H54 (cell line): Measurements from ENCODE around the gene CDH23.

Source experiments
- DNase-seq: peaks from one replicate; pipeline ENCODE4 v3.0.0; 2011; ENCODE audit warnings: low spot score, mixed read lengths; ENCODE audit not compliant: insufficient read length
- FAIRE-seq: peaks from 3 replicates; lab custom pipeline; 2011; peaks lifted over from hg19 to GRCh38; lab: Jason Lieb, UNC
- POLR2A ChIP-seq: IDR thresholded peaks from 2 replicates; pipeline ENCODE4 v1.6.1; 2011; ENCODE audit warnings: low read depth, mild to moderate bottlenecking, low read length

CDH23 gene

GRCh38 chr10:71522442-71523144 lies 125.9 kb downstream of the CDH23 start:
- TF ChIP-seq POLR2A = no peak
- FAIRE-seq = no peak
- no peak for DNase-seq

GRCh38 chr10:71523756-71524155 lies 127.0 kb downstream of the CDH23 start:
- FAIRE-seq (no peak), DNase-seq (no peak)
- no peak for TF ChIP-seq POLR2A

DNA sequence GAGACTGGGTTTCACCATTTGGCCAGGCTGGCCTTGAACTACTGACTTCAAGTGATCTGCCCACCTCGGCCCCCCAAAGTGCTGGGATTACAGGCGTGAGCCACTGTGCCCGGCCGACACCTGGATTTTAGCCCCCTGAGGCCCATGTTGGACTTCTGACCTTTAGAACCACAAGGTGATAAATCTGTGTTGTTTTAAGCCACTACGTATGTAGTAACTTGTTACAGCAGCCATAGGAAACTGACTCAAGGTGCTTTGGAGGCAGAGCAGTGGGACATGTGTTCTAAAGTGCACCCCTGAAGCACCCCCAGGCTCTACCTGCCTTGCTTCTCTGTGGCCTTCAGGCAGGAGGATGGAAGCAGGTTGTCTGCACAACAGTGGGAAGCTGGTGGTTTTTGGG lies 128.4 kb downstream of the CDH23 start:
- no peak for DNase-seq
- FAIRE-seq = no peak
- no peak for TF ChIP-seq POLR2A

- no peak for TF ChIP-seq POLR2A
- no peak for DNase-seq
- FAIRE-seq = no peak
Measured at GRCh38 chr10:71525721-71526120, 129.0 kb downstream of the CDH23 start.

DNA sequence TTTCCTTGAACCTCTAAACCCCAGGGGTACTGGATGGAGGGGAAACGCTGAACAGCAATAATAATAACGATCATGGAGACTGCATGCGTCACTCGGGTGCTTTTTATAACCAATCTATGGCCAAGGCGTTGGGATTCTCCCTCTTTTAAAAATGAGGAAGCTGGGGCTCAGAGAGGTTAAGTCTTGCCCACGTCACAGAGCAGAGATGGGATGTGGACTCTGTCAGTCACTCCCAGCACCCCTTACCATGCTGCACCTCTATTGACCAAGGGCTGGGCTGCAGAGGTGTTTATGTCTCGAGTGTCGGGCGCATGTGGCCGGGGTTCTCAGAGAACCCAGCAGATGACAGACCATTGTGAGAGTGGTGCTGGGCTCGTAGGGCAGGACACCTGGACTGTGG lies 129.9 kb downstream of the CDH23 start:
- no peak for TF ChIP-seq POLR2A
- FAIRE-seq = no peak
- DNase-seq = no peak

DNA sequence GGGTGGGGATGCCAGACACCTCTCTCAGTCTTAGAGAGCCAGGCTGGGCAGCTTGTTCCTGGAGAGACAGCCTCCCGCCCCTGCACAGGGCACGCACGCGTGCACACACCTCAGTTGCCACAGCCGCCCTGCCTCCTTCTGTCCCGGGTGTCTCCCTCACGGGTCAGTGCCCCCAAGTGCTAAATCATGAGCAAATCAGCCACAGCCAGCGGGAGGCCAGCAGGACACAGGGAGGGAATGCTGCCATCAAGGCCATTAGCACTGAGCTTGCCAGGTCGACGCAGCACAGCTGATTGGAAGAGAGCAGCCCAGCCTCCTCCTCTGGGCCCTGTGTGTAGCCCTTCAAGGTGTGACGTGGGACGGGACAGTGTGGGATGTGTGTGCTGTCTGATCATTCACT lies 130.4 kb downstream of the CDH23 start:
- no peak for TF ChIP-seq POLR2A
- DNase-seq = no peak
- no peak for FAIRE-seq

DNA sequence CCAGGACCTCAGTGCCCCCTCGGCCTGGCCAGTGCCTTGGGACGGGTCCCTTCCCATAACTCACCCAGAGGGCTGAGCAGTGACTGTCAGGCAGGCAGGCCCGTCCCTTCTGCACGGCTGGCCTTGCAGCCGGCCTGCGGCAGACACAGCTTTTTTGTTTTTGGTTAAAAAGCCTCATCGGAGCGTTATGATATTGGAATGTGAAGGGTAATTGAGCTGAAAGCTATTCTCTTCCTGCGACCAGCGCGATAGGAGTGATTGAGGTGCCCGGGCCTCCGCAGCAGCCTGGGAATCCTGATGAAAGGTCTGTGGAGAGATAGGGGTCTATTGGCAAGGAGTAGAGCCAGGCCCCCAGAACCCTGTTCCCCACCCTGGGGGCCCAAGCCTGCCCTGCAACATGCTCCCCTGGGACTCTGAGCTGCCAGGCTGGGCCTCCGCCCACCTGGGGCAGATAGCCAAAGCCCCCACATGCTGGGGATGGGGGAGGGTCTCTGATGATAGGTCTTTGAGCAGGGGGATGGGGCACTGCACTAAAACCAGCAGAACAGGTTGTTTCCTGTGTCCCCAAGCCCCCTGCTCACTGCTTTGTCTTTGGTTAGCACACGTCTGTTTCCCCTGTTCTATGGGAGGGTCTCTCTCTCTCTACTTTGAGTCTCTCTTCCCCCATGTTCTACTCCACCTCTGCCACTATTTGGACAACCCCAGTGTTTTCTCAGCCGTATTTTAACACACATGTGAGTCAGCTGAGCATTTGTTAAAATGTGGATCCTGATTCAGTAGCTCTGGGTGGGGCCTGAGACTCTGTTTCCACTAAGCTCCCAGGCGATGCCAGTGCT lies 131.9 kb downstream of the CDH23 start:
- TF ChIP-seq POLR2A = no peak
- no peak for DNase-seq
- FAIRE-seq = no peak

GRCh38 chr10:71529207-71529827 lies 132.6 kb downstream of the CDH23 start:
- DNase-seq (no peak), FAIRE-seq (no peak)
- TF ChIP-seq POLR2A = no peak

DNA sequence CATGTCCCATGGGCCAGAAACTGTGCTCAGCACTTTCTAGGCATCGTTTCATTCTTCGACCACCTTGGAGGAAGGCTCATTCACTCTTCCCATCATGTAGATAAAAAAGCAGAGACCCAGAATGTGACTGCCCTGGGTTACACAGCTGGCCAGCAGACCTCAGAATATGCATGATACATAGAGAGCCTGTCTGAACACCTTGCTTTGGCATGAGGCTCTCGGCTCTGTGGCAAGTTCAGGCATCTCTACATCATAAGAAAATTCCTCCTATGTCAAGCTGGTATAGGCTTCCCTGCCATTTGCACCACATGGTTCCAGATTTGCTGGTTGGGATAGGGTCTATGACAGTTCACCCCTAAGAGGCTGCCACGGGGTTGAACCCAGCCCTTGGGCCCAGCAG lies 134.1 kb downstream of the CDH23 start:
- DNase-seq (no peak), FAIRE-seq (no peak)
- TF ChIP-seq POLR2A = no peak

DNA sequence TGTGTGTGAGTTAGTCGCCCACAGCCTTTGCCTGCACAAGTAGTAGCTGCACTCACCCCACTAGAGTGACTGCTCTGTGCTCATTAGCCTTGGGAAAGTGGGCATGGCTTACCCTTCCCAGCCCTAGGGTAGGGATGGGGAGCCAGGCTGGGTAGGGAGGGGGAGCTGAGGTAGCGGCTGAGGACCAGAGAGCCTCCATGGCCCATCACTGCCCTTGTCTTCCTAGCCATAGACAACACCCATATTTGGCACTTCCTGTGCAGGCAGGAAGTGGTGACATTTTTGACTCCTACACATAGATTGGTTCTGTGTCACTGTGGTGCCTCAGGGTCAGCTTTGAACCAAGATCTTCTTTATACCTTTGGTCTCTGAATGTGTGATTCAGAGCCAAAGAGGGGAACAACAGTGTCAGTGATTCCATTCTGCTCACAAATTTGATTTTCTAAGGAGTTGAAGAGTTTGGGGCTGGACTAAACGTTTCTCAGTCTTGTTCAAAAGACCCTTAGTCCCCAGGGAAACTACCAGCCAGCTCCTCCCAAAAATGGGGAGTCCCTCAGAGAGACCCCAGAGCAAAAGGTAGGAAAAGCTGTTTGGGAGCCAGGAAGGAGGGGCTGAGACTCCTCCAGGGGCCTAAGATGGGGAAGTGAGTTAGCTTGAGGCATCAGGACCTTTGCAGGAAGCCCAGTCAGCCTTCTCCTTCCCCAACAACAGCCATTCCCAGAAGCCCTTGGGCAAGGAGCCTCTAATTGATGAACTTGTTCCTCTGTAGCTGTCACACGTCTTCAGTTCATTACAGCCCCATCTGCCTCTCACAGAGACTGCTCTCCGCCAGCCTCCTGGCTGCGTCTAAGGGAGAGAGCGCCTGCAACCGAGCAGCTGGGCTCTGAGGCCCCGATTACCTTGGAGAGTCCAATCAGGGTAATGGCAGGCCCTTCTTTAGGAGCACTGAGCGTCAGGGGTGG lies 135.0 kb downstream of the CDH23 start:
- FAIRE-seq (no peak), DNase-seq (no peak)
- TF ChIP-seq POLR2A = no peak

- DNase-seq (no peak), FAIRE-seq (no peak)
- no peak for TF ChIP-seq POLR2A
Measured at GRCh38 chr10:71532878-71533277, 136.2 kb downstream of the CDH23 start.

- no peak for TF ChIP-seq POLR2A
- FAIRE-seq (no peak), DNase-seq (no peak)
Measured at GRCh38 chr10:71533936-71534335, 137.2 kb downstream of the CDH23 start.

DNA sequence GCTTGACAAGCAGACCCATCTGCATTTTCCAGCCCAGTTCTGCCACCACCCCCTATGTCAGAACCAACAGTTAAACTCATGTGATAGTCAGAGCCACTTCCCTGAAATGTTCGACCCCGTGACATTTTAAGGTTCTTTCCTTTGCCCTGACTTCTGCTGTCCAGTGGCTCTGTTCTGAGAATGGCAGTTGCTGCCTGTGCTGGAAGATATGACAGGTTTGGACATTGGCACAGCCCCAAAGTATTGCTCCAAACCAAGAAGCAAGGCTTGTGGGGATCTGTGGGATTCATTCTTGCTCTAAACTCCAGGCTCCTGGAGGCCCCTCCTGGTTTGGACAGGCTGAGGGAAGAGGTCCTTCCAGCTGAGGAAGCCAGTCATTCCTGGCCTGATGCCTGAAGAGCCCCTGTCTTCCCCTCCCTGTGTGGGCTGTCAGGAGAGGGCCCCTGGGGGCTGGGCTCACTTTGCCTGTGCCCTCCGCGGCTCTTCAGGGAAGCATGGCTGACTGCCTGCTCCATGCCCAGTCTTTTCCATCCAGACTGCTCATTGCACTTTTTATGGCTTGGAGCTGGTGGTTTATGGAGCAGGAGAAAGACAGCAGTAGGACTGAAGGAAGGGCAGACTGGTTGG lies 138.0 kb downstream of the CDH23 start:
- no peak for DNase-seq
- TF ChIP-seq POLR2A = no peak
- FAIRE-seq = no peak
